SK-N-SH treated with all-trans-retinoic acid at 6 μM for 48 hours (cell line): ENCODE measurements around the gene RAB19.

Experiments
- ARNTL ChIP-seq: fragments of 450-650 bp; formaldehyde crosslinking; IDR thresholded peaks from 2 replicates; pipeline ENCODE4 v1.5.0; 2020; ENCODE audit warnings: low read depth, mild to moderate bottlenecking, moderate library complexity, borderline replicate concordance
- CSDC2 ChIP-seq: fragments of 250-450 bp; sonication (Bioruptor Pico); IDR thresholded peaks from 2 replicates; pipeline ENCODE4 v1.5.0; 2020; ENCODE audit warnings: mild to moderate bottlenecking, moderate library complexity
- OSR1 ChIP-seq: fragments of 250-450 bp; sonication (Bioruptor Pico); IDR thresholded peaks from 2 replicates; pipeline ENCODE4 v1.8.0; 2022; ENCODE audit warnings: moderate library complexity, mild to moderate bottlenecking, inconsistent platforms
- PPARA ChIP-seq: fragments of 250-450 bp; sonication (Bioruptor Pico); IDR thresholded peaks from 2 replicates; pipeline ENCODE4 v1.5.0; 2020; ENCODE audit warnings: mild to moderate bottlenecking, borderline replicate concordance
- RARB ChIP-seq: fragments of 250-450 bp; sonication (Bioruptor Pico); IDR thresholded peaks from 2 replicates; pipeline ENCODE4 v1.8.0; 2021; ENCODE audit warnings: mild to moderate bottlenecking, moderate library complexity
- TOX ChIP-seq: fragments of 250-450 bp; sonication (Bioruptor Pico); IDR thresholded peaks from 2 replicates; pipeline ENCODE4 v1.8.0; 2021; ENCODE audit warnings: mild to moderate bottlenecking, moderate library complexity, borderline replicate concordance
- ZFP3 ChIP-seq: fragments of 250-450 bp; sonication (Bioruptor Pico); IDR thresholded peaks from 2 replicates; pipeline ENCODE4 v1.5.0; 2020; ENCODE audit warnings: mild to moderate bottlenecking, moderate library complexity
- ZNF565 ChIP-seq: fragments of 450-650 bp; formaldehyde crosslinking; conservative IDR thresholded peaks from 2 replicates; pipeline ENCODE4 v1.5.0; 2020; ENCODE audit warnings: low read depth, mild to moderate bottlenecking, moderate library complexity
- ZNF8 ChIP-seq: fragments of 450-650 bp; formaldehyde crosslinking; IDR thresholded peaks from 2 replicates; pipeline ENCODE4 v1.5.0; 2020; ENCODE audit warnings: mild to moderate bottlenecking, moderate library complexity
- TF ChIP-seq, protein P1 (sequence below): fragments of 250-450 bp; sonication (Bioruptor Pico); IDR thresholded peaks from 2 replicates; pipeline ENCODE4 v1.5.1; 2020; ENCODE audit warnings: low read depth, mild to moderate bottlenecking, moderate library complexity
- TF ChIP-seq, protein P2 (sequence below): fragments of 250-450 bp; sonication (Bioruptor Pico); IDR thresholded peaks from 2 replicates; pipeline ENCODE4 v1.5.1; 2021; ENCODE audit warnings: mild to moderate bottlenecking, moderate library complexity

DNA sequence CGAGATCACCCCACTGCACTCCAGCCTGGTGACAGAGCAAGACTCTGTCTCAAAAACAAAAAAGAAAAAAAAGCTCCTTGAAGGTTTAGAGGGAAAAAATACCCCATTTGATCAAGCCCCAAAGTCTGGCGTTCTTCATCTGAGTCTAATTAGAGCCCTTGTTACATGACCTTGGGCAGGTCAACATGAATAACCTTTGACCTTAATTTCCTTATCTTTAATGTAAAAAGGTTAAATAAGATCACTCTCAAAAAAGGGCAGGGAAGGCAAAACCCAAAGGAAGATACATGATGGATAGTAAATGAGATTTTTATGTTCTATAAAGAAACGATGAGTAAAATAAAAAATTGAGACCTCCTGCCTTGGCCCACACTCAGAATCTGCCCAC is 45.8 kb upstream of the RAB19 start:
- TF ChIP-seq, protein P1, sequence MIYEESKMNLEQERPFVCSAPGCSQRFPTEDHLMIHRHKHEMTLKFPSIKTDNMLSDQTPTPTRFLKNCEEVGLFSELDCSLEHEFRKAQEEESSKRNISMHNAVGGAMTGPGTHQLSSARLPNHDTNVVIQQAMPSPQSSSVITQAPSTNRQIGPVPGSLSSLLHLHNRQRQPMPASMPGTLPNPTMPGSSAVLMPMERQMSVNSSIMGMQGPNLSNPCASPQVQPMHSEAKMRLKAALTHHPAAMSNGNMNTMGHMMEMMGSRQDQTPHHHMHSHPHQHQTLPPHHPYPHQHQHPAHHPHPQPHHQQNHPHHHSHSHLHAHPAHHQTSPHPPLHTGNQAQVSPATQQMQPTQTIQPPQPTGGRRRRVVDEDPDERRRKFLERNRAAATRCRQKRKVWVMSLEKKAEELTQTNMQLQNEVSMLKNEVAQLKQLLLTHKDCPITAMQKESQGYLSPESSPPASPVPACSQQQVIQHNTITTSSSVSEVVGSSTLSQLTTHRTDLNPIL, result no peak
- TF ChIP-seq PPARA (CRISPR knock-in tag) (no peak), ARNTL (no peak), ZFP3 (CRISPR knock-in tag) (no peak), OSR1 (CRISPR knock-in tag) (no peak), CSDC2 (CRISPR knock-in tag) (no peak), RARB (no peak), ZNF565 (CRISPR knock-in tag) (no peak), ZNF8 (no peak), TOX (CRISPR knock-in tag) (no peak)
- TF ChIP-seq, protein P2, sequence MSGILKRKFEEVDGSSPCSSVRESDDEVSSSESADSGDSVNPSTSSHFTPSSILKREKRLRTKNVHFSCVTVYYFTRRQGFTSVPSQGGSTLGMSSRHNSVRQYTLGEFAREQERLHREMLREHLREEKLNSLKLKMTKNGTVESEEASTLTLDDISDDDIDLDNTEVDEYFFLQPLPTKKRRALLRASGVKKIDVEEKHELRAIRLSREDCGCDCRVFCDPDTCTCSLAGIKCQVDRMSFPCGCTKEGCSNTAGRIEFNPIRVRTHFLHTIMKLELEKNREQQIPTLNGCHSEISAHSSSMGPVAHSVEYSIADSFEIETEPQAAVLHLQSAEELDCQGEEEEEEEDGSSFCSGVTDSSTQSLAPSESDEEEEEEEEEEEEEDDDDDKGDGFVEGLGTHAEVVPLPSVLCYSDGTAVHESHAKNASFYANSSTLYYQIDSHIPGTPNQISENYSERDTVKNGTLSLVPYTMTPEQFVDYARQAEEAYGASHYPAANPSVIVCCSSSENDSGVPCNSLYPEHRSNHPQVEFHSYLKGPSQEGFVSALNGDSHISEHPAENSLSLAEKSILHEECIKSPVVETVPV (CRISPR knock-in tag), result no peak
